Fibroblast of upper back skin (primary cell): ENCODE data around the gene KCNH8.
"Not testable (repeated sequence)": the region's sequence is repeated elsewhere in the genome, so short reads cannot be mapped to it uniquely, and the experiment has no call there.

Experiments
- DNase-seq: peaks from one replicate; pipeline ENCODE4 v3.0.0-alpha.2; 2013

KCNH8 gene

GRCh38 chr3:19147905-19148767 lies at the start of gene KCNH8:
TSS of gene KCNH8 (plus strand) at chr3:19148510. CDS start at chr3:19148720, 210 bp downstream.
- DNase-seq: no peak

DNA sequence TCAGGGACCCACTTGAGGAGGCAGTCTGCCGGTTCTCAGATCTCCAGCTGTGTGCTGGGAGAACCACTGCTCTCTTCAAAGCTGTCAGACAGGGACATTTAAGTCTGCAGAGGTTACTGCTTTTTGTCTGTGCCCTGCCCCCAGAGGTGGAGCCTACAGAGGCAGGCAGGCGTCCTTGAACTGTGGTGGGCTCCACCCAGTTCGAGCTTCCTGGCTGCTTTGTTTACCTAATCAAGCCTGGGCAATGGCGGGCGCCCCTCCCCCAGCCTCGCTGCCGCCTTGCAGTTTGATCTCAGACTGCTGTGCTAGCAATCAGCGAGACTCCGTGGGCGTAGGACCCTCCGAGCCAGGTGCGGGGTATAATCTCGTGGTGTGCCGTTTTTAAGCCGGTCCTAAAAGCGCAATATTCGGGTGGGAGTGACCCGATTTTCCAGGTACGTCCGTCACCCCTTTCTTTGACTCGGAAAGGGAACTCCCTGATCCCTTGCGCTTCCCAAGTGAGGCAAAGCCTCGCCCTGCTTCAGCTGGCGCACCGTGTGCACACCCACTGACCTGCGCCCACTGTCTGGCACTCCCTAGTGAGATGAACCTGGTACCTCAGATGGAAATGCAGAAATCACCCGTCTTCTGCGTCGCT lies 45.5 kb upstream of the KCNH8 start:
- not testable (repeated sequence) for DNase-seq

DNA sequence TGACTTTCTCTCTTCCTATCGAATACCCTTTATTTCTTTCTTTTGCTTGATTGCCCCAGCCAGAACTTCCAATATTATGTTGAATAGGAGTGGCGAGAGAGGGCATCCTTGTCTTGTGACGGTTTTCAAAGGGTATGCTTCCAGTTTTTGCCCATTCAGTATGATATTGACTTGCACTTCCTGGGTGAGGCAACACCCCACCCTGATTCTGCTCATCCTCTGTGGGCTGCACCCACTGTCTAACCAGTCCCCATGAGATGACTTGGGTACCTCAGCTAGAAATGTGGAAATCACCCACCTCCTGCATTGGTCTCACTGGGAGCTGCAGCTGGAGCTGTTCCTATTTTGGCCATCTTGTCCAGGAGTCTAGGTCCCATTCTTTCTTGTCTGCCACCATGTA lies 44.8 kb upstream of the KCNH8 start:
- no peak for DNase-seq

GRCh38 chr3:19104459-19104858 lies 43.9 kb upstream of the KCNH8 start:
- DNase-seq: no peak

GRCh38 chr3:19105826-19106225 lies 42.5 kb upstream of the KCNH8 start:
- DNase-seq: no peak

DNA sequence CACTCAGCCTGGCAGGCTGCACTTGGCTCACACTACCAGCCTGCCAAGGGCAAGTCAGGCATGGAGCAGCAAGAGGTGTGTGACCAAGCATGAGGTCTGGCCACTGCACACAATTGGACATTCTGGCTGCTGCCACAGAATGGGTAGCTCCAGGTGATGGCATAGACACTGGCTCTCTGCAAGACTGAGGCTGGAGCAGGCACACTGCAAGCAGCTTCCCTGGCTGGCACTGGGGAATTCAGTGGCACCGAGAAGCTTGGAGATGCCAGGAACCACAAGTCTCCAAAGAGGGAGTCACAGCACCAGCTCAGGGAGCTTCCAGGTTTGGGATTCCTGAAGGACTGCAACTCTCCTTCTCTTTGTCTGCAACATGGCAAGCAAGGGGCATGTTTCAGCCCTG lies 42.0 kb upstream of the KCNH8 start:
- no peak for DNase-seq

- no peak for DNase-seq
These were observed 40.6 kb upstream of the KCNH8 start for GRCh38 chr3:19107719-19108118.

GRCh38 chr3:19110335-19110895 lies 37.9 kb upstream of the KCNH8 start:
- DNase-seq: no peak

- no peak for DNase-seq
These were observed 33.8 kb upstream of the KCNH8 start for GRCh38 chr3:19114461-19114860.

- DNase-seq: no peak
These were observed 32.1 kb upstream of the KCNH8 start for GRCh38 chr3:19116239-19116638.

DNA sequence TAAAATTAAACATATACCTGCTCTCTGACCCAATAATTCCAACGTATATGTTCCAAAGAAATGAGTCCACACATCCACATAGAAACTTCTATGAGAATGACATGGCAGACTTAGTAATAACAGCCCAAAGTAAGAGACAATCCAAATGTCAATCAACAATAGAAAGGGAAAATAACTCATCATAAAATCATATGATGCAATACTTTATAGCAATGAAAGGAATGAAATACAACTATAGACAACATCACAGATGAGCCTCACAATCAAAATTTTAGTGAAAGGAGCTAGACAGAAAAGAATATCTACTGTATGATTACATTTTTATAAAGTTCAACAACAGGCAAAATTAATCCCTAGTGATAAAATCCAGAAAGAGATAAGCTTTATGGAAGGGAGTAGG lies 23.6 kb upstream of the KCNH8 start:
- DNase-seq: no peak

GRCh38 chr3:19139863-19140262 lies 8.4 kb upstream of the KCNH8 start:
- no peak for DNase-seq

- peak; percentile 36 for DNase-seq
These were observed 1.3 kb upstream of the KCNH8 start for GRCh38 chr3:19146685-19147650.

DNA sequence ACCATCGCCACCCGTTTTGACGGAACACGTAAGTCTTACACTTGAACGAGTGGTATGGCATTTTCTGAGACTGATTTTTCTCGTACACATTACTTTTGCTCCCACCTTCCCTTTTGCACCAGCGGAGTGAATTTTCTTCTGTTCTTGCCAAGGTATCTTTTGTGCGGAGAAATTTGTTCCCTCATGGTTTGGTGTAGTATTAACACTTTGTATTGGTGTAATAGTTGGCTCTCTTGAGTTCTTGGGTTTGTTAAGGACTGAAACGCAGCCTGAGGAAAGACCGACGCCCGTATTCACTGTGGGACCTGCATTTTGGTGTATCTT lies 420 bp downstream of the KCNH8 start:
- no peak for DNase-seq

- peak; percentile 11 for DNase-seq
These were observed 1.1 kb downstream of the KCNH8 start for GRCh38 chr3:19149368-19149767.

DNA sequence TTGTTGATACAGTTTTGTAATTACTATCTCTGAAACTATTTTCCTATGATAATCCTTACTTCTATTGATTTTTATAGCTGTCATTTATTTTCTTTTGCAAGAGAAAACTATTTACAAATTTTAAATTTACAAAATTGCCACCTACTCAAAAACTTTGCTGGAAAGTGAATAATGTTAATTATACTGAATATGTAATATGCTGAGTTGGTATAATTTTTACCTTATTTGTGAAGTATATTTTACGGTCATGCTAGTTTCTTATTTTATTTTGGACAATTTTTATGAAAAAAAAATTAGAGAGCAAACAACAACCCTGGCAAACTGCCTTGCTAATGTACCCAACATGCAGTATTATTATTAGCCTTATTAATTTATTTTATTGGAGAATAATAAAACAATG lies 2.9 kb downstream of the KCNH8 start:
- DNase-seq: no peak

- DNase-seq: no peak
These were observed 6.5 kb downstream of the KCNH8 start for GRCh38 chr3:19154693-19155250.

DNA sequence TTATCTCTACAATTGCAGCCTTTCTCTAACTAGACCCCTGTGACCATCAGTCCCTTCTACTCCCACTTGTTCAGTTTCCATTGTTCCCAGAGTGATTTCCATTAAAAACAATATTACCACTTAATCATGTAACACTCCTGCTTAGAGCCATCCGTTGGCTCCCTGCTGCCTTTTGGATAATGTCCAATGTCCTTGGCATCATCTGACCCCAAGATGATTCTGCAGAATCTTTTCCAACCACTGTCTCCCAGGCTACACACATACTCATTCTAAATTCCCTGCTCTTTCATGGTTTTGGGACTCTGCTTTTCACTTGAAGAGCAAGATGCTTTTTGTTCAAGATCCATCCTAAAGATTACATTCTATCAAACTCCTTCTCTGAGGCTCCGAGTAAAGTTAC lies 7.1 kb downstream of the KCNH8 start:
- no peak for DNase-seq

DNA sequence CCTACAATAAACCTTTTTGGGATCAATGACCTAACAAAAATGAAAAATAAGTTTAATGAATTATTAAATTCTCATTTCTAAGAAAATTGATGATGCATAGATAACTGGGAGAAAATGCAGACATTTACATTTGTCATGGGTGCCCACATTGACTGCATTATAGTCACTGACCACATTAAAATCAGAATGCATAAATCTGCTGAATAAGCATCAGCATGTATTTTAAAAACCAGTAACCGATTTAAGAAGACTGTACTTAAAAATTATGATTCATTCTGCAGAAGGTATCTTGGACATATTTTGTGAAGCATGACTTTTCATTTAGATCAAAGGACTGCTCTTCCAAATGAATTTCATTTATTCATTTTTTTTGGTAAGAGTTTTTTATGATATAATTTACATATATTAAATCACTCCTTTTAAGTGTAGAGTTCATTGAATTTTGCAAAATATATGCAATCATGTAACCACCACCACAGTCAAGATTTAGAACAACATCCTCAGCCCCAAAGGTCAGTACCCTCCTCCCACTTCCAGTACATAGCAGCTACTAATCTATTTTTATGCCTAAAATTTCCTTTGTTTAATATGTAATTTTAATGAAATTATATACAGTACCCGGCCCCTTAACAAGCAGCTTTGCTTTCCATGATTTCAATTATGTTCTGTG lies 11.8 kb downstream of the KCNH8 start:
- DNase-seq: no peak

DNA sequence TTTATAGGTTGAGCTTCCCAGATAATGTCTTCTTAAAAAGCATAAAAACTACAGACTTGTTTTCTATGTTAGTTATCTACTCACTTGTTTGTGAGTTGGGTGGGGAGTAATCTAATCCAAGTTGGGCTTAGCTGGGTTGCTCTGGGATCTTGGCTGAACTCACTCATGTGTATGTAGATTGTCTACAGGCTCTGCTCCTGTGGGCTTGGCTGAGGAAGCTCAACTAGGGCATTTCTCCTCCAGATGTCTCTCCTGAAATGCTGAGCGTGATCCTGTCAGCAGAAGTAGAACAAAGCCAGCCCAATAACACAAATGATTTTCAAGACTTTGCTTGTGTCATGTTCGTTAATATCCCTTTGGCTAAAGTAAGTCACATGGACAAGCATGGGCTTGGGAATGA lies 17.3 kb downstream of the KCNH8 start:
- DNase-seq: no peak

DNA sequence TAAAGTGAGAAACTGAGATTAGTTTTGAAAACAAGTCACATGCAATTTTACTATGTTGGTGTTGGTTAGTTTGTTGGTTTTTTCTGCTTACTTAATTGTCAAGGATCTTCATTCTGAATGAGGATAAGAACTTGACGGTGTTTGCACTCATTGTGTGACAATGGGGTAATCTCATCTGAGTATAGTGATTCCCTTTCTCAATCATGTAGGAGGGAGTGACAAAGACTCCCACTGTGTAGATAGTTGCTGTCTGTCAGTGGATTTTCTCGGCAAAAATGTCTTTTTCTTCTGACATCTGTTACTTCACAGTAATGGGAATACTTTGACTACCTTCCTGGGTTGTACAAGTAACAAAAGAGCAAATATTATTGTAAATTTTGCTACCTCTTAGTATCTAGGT lies 23.5 kb downstream of the KCNH8 start:
- no peak for DNase-seq

- no peak for DNase-seq
These were observed 25.6 kb downstream of the KCNH8 start for GRCh38 chr3:19173945-19174344.
